ENCODE results near the gene BORCS5.

Gene BORCS5

DNA sequence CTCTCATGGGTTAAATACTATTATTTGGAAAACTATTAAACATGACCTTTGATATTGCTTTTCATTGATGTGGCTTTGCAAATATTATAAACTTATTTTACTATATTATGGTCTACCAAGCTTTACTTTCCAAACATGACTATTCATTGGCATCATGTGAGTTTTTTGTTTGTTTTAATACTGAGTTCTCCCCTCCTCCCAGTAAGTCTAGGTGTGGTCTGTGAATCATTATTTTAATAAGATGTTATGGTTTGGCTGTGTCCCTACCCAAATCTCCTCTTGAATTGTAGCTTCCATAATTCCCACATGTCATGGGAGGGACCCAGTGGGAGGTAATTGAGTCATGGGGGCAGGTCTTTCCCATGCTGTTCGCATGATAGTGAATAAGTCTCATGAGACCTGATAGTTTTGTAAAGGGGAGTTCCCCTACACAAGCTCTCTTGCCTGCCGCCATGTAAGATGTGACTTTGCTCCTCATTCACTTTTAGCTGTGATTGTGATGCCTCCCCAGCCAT lies 80.0 kb downstream of the BORCS5 start:
- no peak for DNase-seq

- DNase-seq, result no peak
Observed at GRCh38 chr12:12439636-12440035, 82.8 kb downstream of the BORCS5 start.

GRCh38 chr12:12440784-12441428 lies 84.0 kb downstream of the BORCS5 start:
- no peak for DNase-seq

- DNase-seq, result no peak
Observed at GRCh38 chr12:12441429-12441807, 84.5 kb downstream of the BORCS5 start.

DNA sequence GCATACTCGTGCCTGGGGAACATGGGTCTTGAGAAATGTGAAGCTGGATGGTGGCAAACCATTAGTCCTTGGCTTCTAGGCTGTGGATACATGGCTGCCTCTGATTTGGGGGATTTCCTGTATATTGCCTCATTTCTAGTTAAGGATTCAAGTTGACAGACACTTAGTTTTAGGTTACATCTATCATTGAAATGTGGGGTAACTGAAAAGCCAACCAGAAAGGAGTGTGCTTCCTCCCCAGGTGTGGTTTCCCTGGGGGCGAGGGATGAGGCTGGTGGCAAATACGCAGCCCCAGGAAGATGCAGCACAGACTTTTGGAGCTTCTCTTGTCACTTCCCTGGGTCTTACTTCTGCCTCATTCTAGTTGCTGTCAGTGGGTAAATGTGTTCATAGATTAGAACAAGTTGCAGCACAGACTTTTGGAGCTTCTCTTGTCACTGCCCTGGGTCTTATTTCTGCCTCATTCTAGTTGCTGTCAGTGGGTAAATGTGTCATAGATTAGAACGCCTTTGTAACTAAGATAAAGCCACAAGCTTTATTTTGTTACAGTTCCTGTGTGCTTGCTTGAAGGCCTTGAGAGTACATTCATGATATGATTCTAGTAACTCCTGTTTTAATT lies 85.1 kb downstream of the BORCS5 start:
- DNase-seq, result no peak

DNA sequence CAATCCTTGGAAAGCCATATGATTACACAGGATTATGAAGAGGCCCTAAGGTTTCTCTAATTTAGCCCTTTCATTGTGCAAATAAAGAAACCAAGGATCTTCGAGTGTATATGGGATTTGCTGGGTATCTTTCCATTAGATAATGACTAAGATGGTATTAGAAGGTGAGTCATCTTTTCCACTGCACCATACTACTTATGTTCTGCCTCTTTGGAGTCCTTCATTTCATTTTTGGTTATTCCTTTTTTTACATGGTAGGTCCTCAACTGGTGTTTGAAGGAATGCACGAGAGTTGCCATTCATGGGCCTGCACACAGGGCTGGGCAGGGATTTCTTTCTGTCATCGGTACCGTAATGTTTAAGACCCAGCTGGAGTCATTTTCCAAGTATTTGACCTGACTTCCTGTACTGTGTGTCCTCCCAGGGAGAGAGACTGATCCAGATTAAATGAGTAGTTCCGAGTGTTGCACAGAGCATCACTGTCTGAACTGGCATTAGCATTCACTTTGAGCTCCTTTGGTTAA lies 85.7 kb downstream of the BORCS5 start:
- no peak for DNase-seq

DNA sequence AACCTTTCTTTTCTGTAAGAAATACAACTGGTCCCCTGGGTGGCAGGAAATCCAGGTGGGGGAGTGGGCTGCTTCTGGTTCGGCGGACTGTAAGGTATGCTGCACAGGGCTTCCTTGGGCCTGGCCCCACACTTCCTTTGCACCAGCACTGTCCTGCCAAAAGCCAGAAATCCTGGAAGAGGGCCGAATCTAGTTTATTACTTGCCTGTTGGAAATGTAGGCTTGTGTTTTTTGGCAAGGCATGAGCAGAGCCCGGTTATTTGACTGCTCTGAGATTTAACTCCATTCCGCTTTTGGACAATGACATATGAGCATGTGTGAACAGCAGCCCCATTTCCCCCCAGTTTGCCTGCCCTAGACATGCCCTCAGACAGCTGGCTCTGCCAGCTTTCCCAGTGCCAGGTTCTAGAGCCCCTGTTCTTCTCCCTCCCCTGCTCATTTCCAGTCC lies 86.6 kb downstream of the BORCS5 start:
- DNase-seq, result no peak

DNA sequence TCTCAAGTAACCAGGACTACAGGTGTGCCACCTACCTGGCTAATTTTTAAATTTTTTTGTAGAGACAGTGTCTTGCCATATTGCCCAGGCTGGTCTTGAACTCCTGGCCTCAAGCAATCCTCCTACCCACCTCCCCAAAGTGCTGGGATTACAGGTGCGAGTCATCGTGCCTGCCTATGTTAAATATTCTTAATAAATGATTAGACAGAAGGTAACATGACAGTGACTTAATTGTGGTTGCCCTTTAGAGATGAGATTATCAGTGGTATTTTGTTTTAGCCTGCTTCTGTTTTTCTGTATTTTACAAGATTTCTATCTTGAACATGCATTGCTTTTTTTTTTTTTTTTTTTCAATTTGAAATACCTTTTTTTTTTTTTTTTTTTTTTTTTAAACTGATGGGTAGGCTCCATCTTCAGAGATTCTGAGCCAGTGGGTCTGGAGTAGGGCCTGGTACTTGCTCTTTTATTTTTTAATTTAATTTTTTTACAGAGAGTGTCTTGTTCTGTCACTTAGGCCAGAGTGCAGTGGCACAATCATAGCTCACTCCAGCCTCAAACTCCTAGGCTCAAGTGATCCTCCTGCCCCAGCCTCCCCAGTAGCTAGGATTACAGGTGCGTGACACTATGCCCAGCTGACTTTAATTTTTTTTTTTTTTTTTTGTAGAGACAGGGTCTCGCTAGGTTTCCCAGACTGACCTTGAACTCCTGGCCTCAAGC lies 88.4 kb downstream of the BORCS5 start:
- DNase-seq, result no peak

DNA sequence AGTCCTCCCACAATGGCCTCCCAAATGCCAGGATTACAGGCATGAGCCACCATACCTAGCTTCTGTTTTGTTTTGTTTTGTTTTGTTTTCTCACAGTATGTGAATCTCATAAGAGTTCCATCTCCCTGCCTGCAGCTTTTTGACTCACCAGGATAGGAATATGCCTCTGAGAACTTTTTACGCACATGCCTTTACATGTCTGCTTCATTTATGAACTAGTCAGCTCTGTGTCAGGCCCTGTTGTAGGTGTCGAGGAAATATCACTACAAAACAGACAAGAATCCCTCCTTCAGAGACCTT lies 89.0 kb downstream of the BORCS5 start:
- no peak for DNase-seq

DNA sequence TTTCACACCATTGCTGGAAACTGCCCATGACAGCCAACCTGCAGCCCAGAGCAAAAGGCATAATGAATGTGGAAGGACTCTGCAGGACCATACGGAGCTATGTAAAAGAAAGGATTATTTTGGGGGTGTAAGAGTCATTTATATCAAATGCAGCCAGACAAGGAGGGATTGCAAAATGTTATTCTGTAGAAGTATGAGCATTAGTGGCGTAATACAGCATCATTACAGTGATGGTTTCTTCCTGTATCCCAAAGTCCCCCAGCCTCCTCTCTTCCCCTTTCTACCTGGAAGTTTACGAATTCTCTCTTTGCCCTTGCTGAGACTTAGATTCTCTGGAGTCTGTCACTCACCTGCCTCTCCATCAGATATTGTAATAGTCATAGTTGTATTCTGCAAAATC lies 89.9 kb downstream of the BORCS5 start:
- DNase-seq, result no peak

GRCh38 chr12:12447236-12447635 lies 90.4 kb downstream of the BORCS5 start:
- DNase-seq, result no peak

DNA sequence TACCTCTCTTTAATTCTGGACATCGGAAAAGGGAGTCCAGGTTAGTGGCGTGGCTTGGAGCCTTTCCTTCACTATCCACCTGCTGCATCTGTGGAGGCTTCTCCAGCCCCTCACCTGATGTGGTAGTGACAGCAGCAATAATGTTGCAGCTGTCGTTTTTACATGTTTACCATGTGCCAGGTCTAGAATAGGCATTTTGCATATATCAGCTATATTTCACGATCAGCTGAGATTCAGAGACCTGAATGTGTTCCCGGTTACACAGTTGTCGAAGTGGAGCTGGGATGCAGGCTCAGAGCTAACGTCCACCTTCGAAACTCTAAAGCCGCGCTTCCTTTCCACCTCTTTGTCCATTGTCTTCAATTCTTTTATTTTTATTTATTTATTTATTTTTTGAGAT lies 91.0 kb downstream of the BORCS5 start:
- DNase-seq, result no peak

GRCh38 chr12:12449533-12450025 lies 92.7 kb downstream of the BORCS5 start:
- DNase-seq, result no peak

DNA sequence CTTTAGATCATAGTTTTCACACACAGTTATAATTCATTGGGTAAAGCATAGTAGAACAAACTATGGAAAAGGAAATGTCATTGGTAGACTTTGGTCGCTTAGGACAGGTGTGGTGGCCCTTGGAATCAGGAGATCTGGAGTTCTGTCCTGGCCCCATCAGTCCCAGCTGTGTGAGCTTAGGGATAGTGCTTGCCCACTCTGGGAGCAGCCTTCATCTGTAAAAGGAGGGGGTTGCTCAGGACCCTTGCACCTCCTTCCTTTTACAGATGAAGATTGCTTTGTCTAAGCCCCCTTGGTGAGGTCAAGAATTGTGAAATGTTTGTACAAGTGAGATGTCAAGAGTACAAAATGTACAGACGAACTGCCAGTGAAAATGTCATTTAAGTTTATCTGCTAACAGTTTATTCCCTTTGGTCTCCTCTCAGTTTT lies 93.2 kb downstream of the BORCS5 start:
- no peak for DNase-seq

DNA sequence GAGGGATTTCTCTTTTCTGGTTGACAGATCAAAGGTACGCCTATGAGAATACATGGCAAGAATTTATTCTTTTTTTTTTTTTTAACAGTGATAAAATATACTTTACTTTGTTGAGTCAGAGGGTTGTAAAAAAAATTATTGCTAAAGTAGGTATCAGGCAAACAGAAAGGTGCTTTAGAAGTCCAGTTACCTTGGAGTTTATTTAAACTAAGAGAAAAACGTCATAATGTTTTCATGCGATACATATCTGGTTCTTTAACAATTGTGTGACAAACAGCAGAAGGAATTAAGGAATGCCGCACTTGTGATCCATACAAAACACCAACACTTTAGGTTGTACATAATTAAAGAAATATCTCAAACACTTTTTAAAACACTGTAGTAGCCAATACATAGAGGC lies 94.2 kb downstream of the BORCS5 start:
- no peak for DNase-seq

DNA sequence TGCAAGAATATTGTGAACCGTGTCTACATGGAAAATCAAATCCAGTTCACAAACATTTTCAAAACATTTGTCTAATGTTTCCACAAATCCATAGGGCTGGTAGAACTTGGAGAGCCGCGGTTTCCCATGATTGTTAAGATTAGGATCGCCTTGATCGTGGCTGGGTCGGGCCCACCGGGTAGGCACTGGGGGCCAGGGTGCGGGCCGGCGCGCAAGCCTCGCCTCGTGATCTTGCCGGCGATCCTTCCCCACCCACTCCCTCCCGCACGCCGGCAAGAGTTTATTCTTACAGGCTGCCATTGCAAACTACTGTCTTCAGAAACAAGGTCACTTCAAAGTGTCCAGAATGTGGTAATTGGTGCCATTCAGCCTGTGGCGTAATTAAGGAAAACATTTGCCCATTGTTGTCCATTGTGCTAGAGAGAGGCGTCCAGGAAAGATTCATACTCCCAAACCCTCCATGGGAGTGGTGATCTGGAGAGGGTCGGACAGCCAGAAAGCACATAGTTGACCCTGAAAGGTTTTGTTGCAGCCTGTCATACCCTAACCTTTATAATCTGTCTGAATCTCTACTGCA lies 95.5 kb downstream of the BORCS5 start:
- no peak for DNase-seq

- DNase-seq, result no peak
Observed at GRCh38 chr12:12453635-12454034, 96.8 kb downstream of the BORCS5 start.

- DNase-seq, result no peak
Observed at GRCh38 chr12:12454315-12454714, 97.4 kb downstream of the BORCS5 start.

DNA sequence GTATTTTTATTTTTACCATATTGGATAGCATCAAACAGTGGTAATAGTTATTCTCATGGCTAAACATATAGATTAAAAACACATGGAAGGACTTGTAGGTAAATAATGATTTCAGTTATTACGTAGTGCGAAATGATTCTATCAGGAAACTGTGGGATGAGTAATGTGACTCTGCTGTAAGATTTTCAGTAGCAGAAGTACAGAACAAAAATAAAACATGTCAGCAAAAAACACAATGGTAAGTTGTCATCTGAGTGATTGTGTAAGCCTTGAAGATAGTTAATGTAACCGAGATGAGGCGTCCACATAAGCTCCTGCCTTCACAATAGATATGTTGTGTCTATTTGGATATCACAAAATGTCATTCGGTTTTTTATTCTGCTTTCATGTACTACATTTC lies 99.8 kb downstream of the BORCS5 start:
- DNase-seq, result no peak

GRCh38 chr12:12460935-12461922 lies 104.4 kb downstream of the BORCS5 start:
- DNase-seq, result no peak

GRCh38 chr12:12461923-12462315 lies 105.0 kb downstream of the BORCS5 start:
- DNase-seq, result no peak

DNA sequence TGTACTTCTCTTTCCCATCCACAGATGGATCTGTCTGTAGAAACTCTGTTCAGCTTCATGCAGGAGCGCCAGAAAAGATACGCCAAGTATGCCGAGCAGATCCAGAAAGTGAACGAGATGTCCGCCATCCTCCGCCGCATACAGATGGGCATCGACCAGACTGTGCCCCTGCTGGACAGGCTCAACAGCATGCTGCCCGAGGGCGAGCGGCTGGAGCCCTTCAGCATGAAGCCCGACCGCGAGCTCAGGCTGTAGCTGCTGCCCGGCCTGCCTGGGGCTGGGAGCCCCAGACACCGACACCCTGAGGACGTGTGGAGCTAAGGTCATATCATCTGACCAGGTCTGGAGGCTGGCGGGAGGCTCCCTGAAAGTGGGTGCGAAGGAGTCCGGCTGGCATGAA lies 108.6 kb downstream of the BORCS5 start:
- DNase-seq, result no peak
